Measurements from ENCODE around the gene SRD5A3. TPM values are rescaled to one million over a fixed set of nuclear protein-coding genes. Genes with fewer than 3 reads are reported as not detected.
"Not testable (repeated sequence)": the region's sequence is repeated elsewhere in the genome, so short reads cannot be mapped to it uniquely, and the experiment has no call there.

Gene SRD5A3
- total and polyA plus RNA-seq, 4 experiments from 2014 or later: 2.9 to 26.2 (median 6.7) TPM

GRCh38 chr4:55353228-55353747 lies 7.2 kb downstream of the SRD5A3 start:
- H3K36me3 ChIP-seq (ENCODE audit: insufficient read depth, low read length); DNase-seq; H3K9me3 ChIP-seq (ENCODE audit: control insufficient read depth in 1 of 2, low read length in 2 of 2); H3K27me3 ChIP-seq (ENCODE audit: insufficient read depth, low read length); intact Hi-C loops (cut with micrococcal nuclease); H3K4me1 ChIP-seq (ENCODE audit: insufficient read depth, low read length); H3K4me3 Mint-ChIP-seq; H3K27me3 Mint-ChIP-seq; H3K27ac ChIP-seq (ENCODE audit: low read depth, low read length); H3K9me3 Mint-ChIP-seq; H3K27ac Mint-ChIP-seq; H3K4me1 Mint-ChIP-seq; POLR2A ChIA-PET (ENCODE audit: partially characterized antibody); H3K4me3 ChIP-seq (ENCODE audit: low read length in 2 of 2): not testable (repeated sequence)
- H3K36me3 Mint-ChIP-seq: peaks cover 3 to 18% of the 10 kb centered on the region in 2 donors
- CTCF ChIA-PET (ENCODE audit: partially characterized antibody): interaction anchor here (1.1 to 4.7 kb wide), 4 partner anchors 8 to 42 kb away, joined by 3 to 29 read pairs (median 4); partner anchors contain the start of gene SRD5A3

- CTCF ChIA-PET (ENCODE audit: partially characterized antibody): interaction anchor here (0.9 to 4.7 kb wide), 2 partner anchors 9 to 10 kb away, joined by 3 to 29 read pairs; partner anchors contain the start of gene SRD5A3
- H3K27ac ChIP-seq (ENCODE audit: low read depth, low read length): no peak overlapping the region
- H3K27me3 ChIP-seq (ENCODE audit: insufficient read depth, low read length): no peaks in the 10 kb centered on the region
- DNase-seq: no peak
- POLR2A ChIA-PET (ENCODE audit: partially characterized antibody): no interaction called here
- intact Hi-C loops (cut with micrococcal nuclease): no loop called here
- no peaks in the 10 kb centered on the region for H3K9me3 ChIP-seq (ENCODE audit: control insufficient read depth in 1 of 2, low read length in 2 of 2)
- no peaks in the 10 kb centered on the region for H3K9me3 Mint-ChIP-seq
- peaks cover 3 to 18% of the 10 kb centered on the region in 2 donors for H3K36me3 Mint-ChIP-seq
- no peaks in the 10 kb centered on the region for H3K4me1 ChIP-seq (ENCODE audit: insufficient read depth, low read length)
- no peak overlapping the region for H3K4me3 Mint-ChIP-seq
- H3K27ac Mint-ChIP-seq: peak overlapping the region in 1 of 7 donors; percentile 62
- no peak overlapping the region for H3K4me3 ChIP-seq (ENCODE audit: low read length in 2 of 2)
- H3K36me3 ChIP-seq (ENCODE audit: insufficient read depth, low read length): no peaks in the 10 kb centered on the region
- no peaks in the 10 kb centered on the region for H3K27me3 Mint-ChIP-seq
- peaks cover 0 to 10% (median 2%) of the 10 kb centered on the region in 4 donors for H3K4me1 Mint-ChIP-seq
These were observed 8.6 kb downstream of the SRD5A3 start for GRCh38 chr4:55354648-55355047.

- Histone ChIP-seq H3K4me1 (ENCODE audit: insufficient read depth, low read length) (no peaks in the 10 kb centered on the region), H3K27me3 (ENCODE audit: insufficient read depth, low read length) (no peaks in the 10 kb centered on the region), H3K9me3 (ENCODE audit: control insufficient read depth in 1 of 2, low read length in 2 of 2) (no peaks in the 10 kb centered on the region), H3K4me3 (ENCODE audit: low read length in 2 of 2) (no peak overlapping the region), H3K27ac (ENCODE audit: low read depth, low read length) (no peak overlapping the region), H3K36me3 (ENCODE audit: insufficient read depth, low read length) (no peaks in the 10 kb centered on the region)
- H3K4me1 Mint-ChIP-seq: peaks cover 0 to 10% (median 2%) of the 10 kb centered on the region in 4 donors
- ChIA-PET CTCF (ENCODE audit: partially characterized antibody) (interaction anchor here (0.7 to 4.7 kb wide), 4 partner anchors 10 to 157 kb away, joined by 3 to 29 read pairs (median 3); partner anchors contain the start of gene SRD5A3), POLR2A (ENCODE audit: partially characterized antibody) (interaction anchor here (1.2 kb wide), 1 partner anchor 9 kb away, joined by 3 read pairs; the partner anchor contains the start of gene SRD5A3)
- no peak for DNase-seq
- intact Hi-C loops (cut with micrococcal nuclease): no loop called here
- H3K27me3 Mint-ChIP-seq: no peaks in the 10 kb centered on the region
- H3K27ac Mint-ChIP-seq: no peak overlapping the region
- peaks cover 3 to 18% of the 10 kb centered on the region in 2 donors for H3K36me3 Mint-ChIP-seq
- no peaks in the 10 kb centered on the region for H3K9me3 Mint-ChIP-seq
- H3K4me3 Mint-ChIP-seq: no peak overlapping the region
These were observed 9.5 kb downstream of the SRD5A3 start for GRCh38 chr4:55355555-55355954.

DNA sequence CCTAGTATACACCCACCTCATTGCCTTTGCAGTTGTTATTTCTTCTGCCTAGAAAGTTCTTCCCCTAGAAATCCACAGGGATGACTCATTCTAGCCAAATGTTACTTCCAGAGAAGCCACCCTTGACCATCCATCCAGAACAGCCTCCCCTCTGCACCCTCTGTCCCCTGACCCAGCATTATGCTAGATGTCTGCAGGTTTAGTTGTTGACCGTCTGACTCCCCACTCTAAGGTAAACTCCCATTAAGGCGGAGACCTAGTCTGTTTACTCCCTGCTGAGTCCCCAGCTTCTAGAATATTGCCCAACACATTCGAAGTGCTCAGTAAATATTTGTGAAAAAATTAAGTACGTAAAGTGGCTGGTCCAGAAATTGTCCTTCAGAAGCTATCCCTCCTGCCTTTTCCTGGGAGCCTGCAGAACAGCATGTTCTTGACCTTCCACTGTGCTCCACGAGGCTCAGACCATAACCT lies 11.0 kb downstream of the SRD5A3 start:
- no peaks in the 10 kb centered on the region for H3K27me3 ChIP-seq (ENCODE audit: insufficient read depth, low read length)
- no peaks in the 10 kb centered on the region for H3K9me3 ChIP-seq (ENCODE audit: control insufficient read depth in 1 of 2, low read length in 2 of 2)
- no peak overlapping the region for H3K4me3 ChIP-seq (ENCODE audit: low read length in 2 of 2)
- no peaks in the 10 kb centered on the region for H3K9me3 Mint-ChIP-seq
- no peak overlapping the region for H3K27ac ChIP-seq (ENCODE audit: low read depth, low read length)
- no peaks in the 10 kb centered on the region for H3K27me3 Mint-ChIP-seq
- no peak overlapping the region for H3K27ac Mint-ChIP-seq
- peaks cover 0 to 10% (median 2%) of the 10 kb centered on the region in 4 donors for H3K4me1 Mint-ChIP-seq
- ChIA-PET POLR2A (ENCODE audit: partially characterized antibody) (interaction anchor here (1.2 kb wide), 1 partner anchor 11 kb away, joined by 3 read pairs; the partner anchor contains the start of gene SRD5A3), CTCF (ENCODE audit: partially characterized antibody) (interaction anchor here (4.7 kb wide), 1 partner anchor 12 kb away, joined by 29 read pairs; the partner anchor contains the start of gene SRD5A3)
- peaks cover 3 to 18% of the 10 kb centered on the region in 2 donors for H3K36me3 Mint-ChIP-seq
- DNase-seq: no peak
- intact Hi-C loops (cut with micrococcal nuclease): no loop called here
- H3K4me3 Mint-ChIP-seq: no peak overlapping the region
- no peaks in the 10 kb centered on the region for H3K36me3 ChIP-seq (ENCODE audit: insufficient read depth, low read length)
- H3K4me1 ChIP-seq (ENCODE audit: insufficient read depth, low read length): no peaks in the 10 kb centered on the region

GRCh38 chr4:55358246-55358645 lies 12.2 kb downstream of the SRD5A3 start:
- H3K27ac Mint-ChIP-seq: no peak overlapping the region
- H3K36me3 Mint-ChIP-seq: peaks cover 3 to 10% of the 10 kb centered on the region in 2 donors
- no peak for DNase-seq
- H3K36me3 ChIP-seq (ENCODE audit: insufficient read depth, low read length): no peaks in the 10 kb centered on the region
- no peaks in the 10 kb centered on the region for H3K4me1 ChIP-seq (ENCODE audit: insufficient read depth, low read length)
- no peak overlapping the region for H3K4me3 Mint-ChIP-seq
- no peak overlapping the region for H3K27ac ChIP-seq (ENCODE audit: low read depth, low read length)
- intact Hi-C loops (cut with micrococcal nuclease): no loop called here
- H3K9me3 ChIP-seq (ENCODE audit: control insufficient read depth in 1 of 2, low read length in 2 of 2): no peaks in the 10 kb centered on the region
- POLR2A ChIA-PET (ENCODE audit: partially characterized antibody): no interaction called here
- H3K27me3 ChIP-seq (ENCODE audit: insufficient read depth, low read length): no peaks in the 10 kb centered on the region
- CTCF ChIA-PET (ENCODE audit: partially characterized antibody): interaction anchor here (4.7 kb wide), 1 partner anchor 13 kb away, joined by 29 read pairs; the partner anchor contains the start of gene SRD5A3
- peaks cover 0 to 10% (median 2%) of the 10 kb centered on the region in 4 donors for H3K4me1 Mint-ChIP-seq
- H3K27me3 Mint-ChIP-seq: no peaks in the 10 kb centered on the region
- H3K4me3 ChIP-seq (ENCODE audit: low read length in 2 of 2): no peak overlapping the region
- H3K9me3 Mint-ChIP-seq: no peaks in the 10 kb centered on the region

GRCh38 chr4:55358668-55359067 lies 12.6 kb downstream of the SRD5A3 start:
- Histone ChIP-seq H3K4me1 (ENCODE audit: insufficient read depth, low read length) (no peaks in the 10 kb centered on the region), H3K27ac (ENCODE audit: low read depth, low read length) (no peak overlapping the region), H3K4me3 (ENCODE audit: low read length in 2 of 2) (no peak overlapping the region), H3K36me3 (ENCODE audit: insufficient read depth, low read length) (no peaks in the 10 kb centered on the region), H3K27me3 (ENCODE audit: insufficient read depth, low read length) (no peaks in the 10 kb centered on the region), H3K9me3 (ENCODE audit: control insufficient read depth in 1 of 2, low read length in 2 of 2) (no peaks in the 10 kb centered on the region)
- Mint-ChIP-seq H3K36me3 (peaks cover under 1 to 7% of the 10 kb centered on the region in 2 donors), H3K4me1 (peaks cover 0 to 10% (median 2%) of the 10 kb centered on the region in 4 donors), H3K27me3 (no peaks in the 10 kb centered on the region), H3K4me3 (no peak overlapping the region), H3K27ac (peak overlapping the region in 1 of 7 donors; percentile 53), H3K9me3 (no peaks in the 10 kb centered on the region)
- ChIA-PET CTCF (ENCODE audit: partially characterized antibody) (interaction anchor here (5.2 kb wide), 1 partner anchor 13 kb away, joined by 38 read pairs; the partner anchor contains the start of gene SRD5A3), POLR2A (ENCODE audit: partially characterized antibody) (interaction anchor here (1.2 kb wide), 1 partner anchor 187 kb away, joined by 3 read pairs; no protein-coding TSS in a partner anchor)
- no peak for DNase-seq
- intact Hi-C loops (cut with micrococcal nuclease): no loop called here

DNA sequence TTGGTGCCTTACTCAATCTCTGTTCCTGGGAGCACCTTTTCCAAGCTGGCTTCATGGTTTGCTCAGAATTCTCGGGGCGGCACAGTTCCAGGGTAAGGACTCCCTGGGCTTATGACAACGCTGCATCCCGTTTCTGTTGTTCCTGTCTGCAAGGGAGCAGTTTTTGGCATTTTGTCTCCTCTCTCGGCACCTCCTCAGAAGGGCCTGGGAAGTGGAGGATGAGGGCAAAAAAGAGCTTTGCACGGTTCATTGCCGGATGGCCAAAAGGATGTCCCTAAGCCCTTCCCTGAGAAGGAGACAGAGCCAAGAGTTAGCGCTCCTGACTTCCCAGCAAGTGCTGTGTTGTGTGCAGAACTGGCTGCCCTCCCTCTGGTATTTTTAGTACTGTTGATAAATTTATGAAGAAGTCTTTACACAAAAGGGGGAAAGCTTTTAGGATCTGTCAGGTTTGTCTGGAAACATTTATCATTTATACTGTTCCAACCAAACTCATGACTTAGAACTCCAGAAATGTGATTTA lies 13.4 kb downstream of the SRD5A3 start:
- Mint-ChIP-seq H3K27ac (peak overlapping the region in 1 of 7 donors; percentile 41), H3K4me1 (peaks cover 0 to 10% (median 2%) of the 10 kb centered on the region in 4 donors), H3K27me3 (no peaks in the 10 kb centered on the region), H3K9me3 (no peaks in the 10 kb centered on the region), H3K4me3 (no peak overlapping the region), H3K36me3 (peaks cover 0 to 6% of the 10 kb centered on the region in 2 donors)
- no peak for DNase-seq
- intact Hi-C loops (cut with micrococcal nuclease): no loop called here
- Histone ChIP-seq H3K9me3 (ENCODE audit: control insufficient read depth in 1 of 2, low read length in 2 of 2) (no peaks in the 10 kb centered on the region), H3K36me3 (ENCODE audit: insufficient read depth, low read length) (no peaks in the 10 kb centered on the region), H3K4me1 (ENCODE audit: insufficient read depth, low read length) (no peaks in the 10 kb centered on the region), H3K27ac (ENCODE audit: low read depth, low read length) (no peak overlapping the region), H3K4me3 (ENCODE audit: low read length in 2 of 2) (no peak overlapping the region), H3K27me3 (ENCODE audit: insufficient read depth, low read length) (no peaks in the 10 kb centered on the region)
- ChIA-PET CTCF (ENCODE audit: partially characterized antibody) (interaction anchor here (5.2 kb wide), 1 partner anchor 13 kb away, joined by 38 read pairs; the partner anchor contains the start of gene SRD5A3), POLR2A (ENCODE audit: partially characterized antibody) (interaction anchor here (1.2 kb wide), 1 partner anchor 186 kb away, joined by 3 read pairs; no protein-coding TSS in a partner anchor)

Data from CD4-positive, alpha-beta memory T cell (primary cell).